Urothelium cell line (cell line): Measurements from ENCODE around the gene PDE10A.

Experiments
- DNase-seq: peaks from one replicate; pipeline ENCODE4 v3.0.0; 2011; ENCODE audit warnings: low spot score, mixed read lengths
- FAIRE-seq: peaks from 2 replicates; lab custom pipeline; 2011; peaks lifted over from hg19 to GRCh38; lab: Jason Lieb, UNC

The PDE10A gene

DNA sequence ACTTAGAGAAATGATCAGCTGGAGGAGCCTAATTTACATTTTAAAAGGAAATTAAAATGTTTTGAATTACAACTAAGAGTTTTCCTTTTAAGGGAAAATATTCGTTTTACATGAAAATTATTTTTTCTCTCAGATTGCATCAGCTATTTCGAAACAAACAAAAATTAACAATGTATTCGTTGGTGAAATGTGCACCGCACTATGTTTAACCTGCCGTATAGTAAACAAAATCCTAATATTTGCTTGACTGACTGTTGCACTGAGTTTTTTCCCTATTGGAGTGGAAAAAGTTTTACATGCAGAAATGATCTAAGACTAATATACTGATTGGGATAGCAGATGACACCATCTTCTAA, 5.7 kb downstream of the PDE10A start:
- FAIRE-seq (no peak), DNase-seq (no peak)

DNA sequence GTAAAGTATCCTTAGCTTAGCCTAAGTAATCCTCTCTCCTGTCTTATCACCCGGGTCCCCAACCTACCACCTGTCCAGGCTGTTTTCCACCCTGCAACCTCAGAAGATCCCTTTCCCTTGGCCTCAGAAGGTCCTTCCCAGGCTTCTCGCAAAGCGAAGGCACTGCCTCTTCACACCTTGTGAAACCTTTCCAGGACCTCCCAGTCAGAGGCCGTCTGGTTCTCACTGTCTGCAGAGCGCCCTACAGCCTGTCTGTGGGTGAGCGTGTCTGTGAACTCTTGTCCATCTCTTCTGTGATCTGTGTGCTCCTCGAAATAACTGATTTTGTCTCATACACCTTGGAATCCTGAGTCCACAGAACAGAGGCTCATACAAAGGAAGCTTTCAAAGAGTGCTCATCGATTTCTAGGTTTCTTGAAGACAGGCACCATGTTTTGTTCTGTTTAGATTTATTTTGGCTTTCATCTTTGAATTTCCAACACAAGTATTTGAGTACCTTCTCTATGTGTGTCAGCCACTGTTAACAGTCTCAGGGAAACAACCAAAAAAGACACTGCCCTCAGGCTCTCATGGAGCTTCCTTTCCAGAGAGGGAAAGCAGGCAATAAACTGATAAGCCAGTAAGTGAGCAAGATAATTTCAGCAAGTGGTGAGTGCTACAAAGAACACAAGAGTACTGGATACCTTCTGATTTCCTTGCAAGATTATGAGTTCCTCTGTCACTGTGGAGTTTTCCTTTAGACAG, 6.3 kb downstream of the PDE10A start:
- DNase-seq (no peak), FAIRE-seq (no peak)

- FAIRE-seq, result no peak
- no peak for DNase-seq
Observed at GRCh38 chr6:165655191-165655590, 7.8 kb downstream of the PDE10A start.

GRCh38 chr6:165654144-165654543, 8.9 kb downstream of the PDE10A start:
- DNase-seq (no peak), FAIRE-seq (no peak)

DNA sequence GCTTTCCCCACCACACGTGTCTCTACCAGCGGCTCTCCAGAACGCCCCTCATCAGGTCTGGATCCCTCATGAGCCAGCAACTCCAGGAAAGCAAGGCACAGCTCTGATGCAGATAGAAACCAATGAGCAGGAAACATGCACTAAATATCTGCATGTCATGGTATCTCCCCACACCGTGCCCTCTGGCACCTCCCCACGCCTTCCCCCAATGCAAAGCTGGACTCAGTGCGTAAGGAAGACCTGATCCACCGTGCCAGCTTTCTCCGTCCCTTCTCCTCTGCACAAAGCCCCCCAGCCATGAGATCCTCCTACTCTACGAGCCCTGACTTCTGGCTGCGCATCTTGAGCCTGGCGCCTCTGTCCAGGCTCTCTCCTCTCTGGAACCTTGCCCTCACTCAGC, 9.4 kb downstream of the PDE10A start:
- FAIRE-seq (no peak), DNase-seq (no peak)

- no peak for FAIRE-seq
- DNase-seq, result no peak
Observed at GRCh38 chr6:165653196-165653595, 9.8 kb downstream of the PDE10A start.

- FAIRE-seq (no peak), DNase-seq (no peak)
Observed at GRCh38 chr6:165652766-165653165, 10.3 kb downstream of the PDE10A start.

- FAIRE-seq (no peak), DNase-seq (no peak)
Observed at GRCh38 chr6:165649166-165650137, 13.6 kb downstream of the PDE10A start.

DNA sequence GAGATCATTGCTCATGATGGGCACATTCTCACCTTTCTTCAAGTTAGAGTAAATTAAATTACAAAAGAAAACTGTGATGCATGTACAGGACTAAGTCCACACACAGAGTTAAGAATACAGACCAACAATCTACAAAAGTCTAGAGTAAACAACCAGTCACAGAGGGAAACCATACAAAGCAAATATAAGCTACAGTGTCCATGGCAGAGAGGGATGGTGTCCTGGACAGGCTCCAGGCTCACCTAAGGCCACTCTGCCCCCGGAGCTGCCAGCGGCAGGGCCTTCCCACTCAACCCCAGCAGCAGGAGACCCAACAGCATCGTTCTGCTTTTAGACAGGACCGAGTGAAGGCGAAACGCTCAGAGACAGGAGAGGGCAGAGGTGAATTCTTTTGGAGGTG, 16.0 kb downstream of the PDE10A start:
- FAIRE-seq, result no peak
- no peak for DNase-seq

- DNase-seq, result no peak
- FAIRE-seq, result no peak
Observed at GRCh38 chr6:165645919-165646318, 17.1 kb downstream of the PDE10A start.

GRCh38 chr6:165644586-165645266, 18.3 kb downstream of the PDE10A start:
- DNase-seq (no peak), FAIRE-seq (no peak)

DNA sequence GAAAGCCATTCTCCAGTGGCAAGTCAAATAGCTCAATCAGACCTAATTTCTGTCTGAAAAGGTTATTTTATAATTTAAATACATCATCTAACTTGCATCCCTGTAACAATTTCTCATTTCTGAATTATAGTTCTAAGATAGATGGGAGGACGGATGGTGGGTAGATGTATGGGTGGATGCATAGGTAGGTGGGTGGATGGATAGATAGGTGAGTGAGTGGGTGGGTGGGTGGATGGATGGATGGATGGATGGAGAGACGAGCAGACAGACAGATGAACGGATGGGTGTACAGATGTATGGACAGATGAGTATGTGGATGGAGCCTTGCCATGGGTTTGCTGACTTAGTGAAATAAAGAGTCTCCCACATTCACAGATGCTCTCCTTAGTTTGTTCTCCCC, 20.0 kb downstream of the PDE10A start:
- DNase-seq (no peak), FAIRE-seq (no peak)

DNA sequence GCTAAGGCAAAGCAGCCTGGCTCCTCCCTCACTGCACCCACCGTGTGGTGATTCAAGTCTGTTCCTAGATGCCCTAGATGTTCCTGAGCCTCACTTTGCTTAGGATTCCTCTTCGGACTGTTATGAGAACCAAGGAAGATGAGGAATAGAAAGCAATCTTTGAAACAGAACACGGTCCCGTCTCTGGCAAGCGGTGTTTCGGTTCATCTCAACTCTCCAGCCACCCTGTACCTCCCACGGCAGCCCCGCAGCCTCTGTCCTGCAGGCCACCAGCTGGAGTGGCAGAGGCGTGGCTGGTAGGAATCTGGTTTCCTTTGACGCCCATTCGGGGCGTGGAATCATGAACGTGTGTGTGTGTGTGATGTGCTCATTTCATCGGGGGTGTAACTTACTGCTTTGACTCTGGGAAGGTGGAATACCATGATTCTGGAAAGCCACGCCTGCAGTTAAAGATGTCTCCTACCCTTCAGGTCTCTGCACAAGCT, 21.3 kb downstream of the PDE10A start:
- DNase-seq (no peak), FAIRE-seq (no peak)

DNA sequence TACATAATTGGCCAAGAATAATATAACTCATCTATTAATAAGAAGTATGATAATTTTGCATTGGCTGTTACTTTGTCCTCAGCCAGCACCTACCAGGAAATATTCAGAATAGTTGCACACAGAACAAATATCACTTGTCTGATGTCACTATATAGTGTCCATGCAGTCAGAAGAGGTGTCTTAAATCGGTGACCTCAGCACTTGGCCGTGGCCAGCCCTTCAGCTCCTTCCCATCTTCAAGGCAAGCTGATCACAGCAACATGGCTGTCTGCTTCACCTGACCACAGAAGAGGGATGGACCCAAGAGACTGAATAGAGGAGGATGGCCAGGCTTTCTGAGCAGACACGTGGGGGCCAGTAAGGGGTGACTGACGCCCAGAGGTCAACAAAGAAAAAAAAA, 22.2 kb downstream of the PDE10A start:
- DNase-seq (no peak), FAIRE-seq (no peak)

- DNase-seq, result no peak
- FAIRE-seq, result no peak
Observed at GRCh38 chr6:165638530-165638929, 24.5 kb downstream of the PDE10A start.

DNA sequence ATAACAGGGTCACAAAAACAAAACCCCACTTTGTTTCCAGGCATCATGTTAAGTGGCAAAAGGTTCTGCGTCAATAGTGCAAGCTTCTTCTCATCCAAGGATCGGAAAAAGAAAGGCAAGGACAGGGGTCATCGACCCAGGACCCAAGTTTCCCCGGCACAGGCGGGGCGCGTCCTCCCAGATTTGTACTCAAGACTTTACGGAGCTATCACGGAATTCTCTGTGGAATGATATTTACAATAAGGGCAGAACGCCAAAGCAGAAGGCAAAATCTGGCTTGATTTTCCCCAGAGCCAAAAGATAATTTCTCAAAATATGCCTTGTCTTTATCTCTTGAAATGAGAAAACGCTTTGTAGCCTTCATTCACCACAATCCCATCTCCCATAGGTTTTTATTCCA, 25.5 kb downstream of the PDE10A start:
- no peak for FAIRE-seq
- no peak for DNase-seq

DNA sequence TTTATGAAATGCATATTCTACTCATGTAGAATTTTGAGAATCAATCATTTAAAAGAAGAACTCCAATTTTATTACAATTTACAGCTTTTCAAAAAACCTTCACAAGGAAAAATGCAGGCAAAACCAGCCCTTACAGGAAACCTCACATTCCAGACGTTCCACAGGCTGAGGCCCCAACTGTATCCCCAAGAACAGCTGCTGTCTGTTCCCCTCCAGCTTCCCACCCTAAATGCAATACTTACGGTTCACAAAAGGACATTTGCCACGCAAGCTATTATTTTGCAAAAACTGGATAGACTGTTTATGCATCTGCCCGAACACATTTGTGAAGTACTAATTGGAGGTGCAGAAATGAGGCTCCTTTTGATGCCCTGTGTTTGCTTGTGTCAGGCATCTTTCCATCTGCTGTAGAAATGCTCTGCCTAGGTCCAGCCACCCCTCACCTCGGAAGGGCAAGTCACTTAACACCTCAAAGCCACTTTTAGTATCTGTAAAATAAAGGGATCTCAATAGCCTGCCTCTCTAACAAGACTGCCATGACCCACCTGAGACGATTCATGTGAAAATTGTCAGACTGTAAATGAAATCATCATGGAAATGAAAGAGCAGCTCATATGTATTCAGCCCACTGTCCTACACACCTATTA, 26.5 kb downstream of the PDE10A start:
- FAIRE-seq, result no peak
- DNase-seq, result peak; percentile 26

- FAIRE-seq (no peak), DNase-seq (no peak)
Observed at GRCh38 chr6:165635965-165636364, 27.1 kb downstream of the PDE10A start.

GRCh38 chr6:165634101-165634880, 28.8 kb downstream of the PDE10A start:
- no peak for FAIRE-seq

GRCh38 chr6:165632194-165632593, 30.8 kb downstream of the PDE10A start:
- FAIRE-seq, result no peak
- no peak for DNase-seq

More at GRCh38 chr6:165634101-165634880, 28.8 kb downstream of the PDE10A start:
- no peak for DNase-seq
